ENCODE measurements around the gene CNIH4. TPM values are rescaled to one million over a fixed set of nuclear protein-coding genes. Genes with fewer than 3 reads are reported as not detected.

The CNIH4 gene
- total RNA-seq, 1 experiment from 2014 or later: 104 TPM

DNA sequence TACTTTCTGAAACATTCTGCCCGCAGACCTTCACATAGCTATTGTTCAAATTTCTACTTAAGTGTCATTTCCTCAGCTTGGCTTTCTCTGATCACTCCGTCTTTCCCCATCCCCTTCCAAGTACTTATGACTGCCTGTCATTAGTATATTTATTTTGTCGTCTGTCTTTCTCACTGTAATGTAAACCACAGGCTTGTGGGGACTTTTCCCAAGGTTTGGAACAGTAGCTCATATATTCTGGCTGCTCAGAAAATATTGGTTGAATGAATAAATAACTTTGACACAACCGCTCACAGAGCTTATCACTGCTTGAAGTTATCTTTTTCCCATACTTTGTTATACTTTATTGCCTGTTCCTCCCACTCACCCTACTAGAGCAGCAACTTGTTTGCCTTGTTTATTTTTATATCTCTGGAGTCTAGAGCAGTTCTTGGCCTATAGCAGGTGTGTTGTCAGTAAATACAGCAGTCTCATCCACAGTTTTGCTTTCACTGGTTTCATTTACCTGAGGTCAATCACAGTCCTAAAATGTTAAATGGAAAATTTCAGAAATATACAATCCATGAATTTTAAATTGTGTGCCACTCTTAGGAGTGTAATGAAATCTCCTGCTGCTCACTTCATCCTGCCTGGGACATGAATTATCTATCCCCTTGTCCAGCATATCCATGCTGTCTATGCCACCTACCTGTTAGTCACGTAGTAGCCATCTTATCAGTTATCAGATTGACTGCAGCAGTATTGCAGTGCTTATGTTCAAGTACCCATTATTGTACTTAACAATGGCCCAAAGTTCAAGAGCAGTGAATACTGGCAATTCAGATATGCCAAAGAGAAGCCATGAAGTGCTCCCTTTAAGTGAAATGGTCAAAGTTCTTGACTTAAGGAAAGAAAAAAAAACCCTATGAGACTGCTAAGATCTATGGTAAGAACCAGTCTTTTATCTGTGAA is 2.4 kb upstream of the CNIH4 start:
- Histone ChIP-seq H2BK5ac (ENCODE audit: insufficient read length, low read length) (no peak overlapping the region), H2AFZ (ENCODE audit: low read length) (no peak overlapping the region), H3K27ac (ENCODE audit: insufficient read length, low read depth, low read length) (no peak overlapping the region), H4K8ac (replicated peaks; ENCODE audit: insufficient read length, low read depth, low read length) (no peak overlapping the region), H3K56ac (ENCODE audit: insufficient read length, low read depth, low read length) (no peak overlapping the region), H4K20me1 (ENCODE audit: control insufficient read depth, insufficient read depth, insufficient read length) (no peaks in the 10 kb centered on the region), H3K18ac (ENCODE audit: insufficient read length, low read depth, low read length) (no peak overlapping the region), H3K23ac (ENCODE audit: insufficient read length, low read depth, low read length) (no peak overlapping the region), H3T11ph (ENCODE audit: low read length) (no peak overlapping the region), H3K9ac (ENCODE audit: extremely low read depth, insufficient read length, low read length) (no peak overlapping the region), H3K9me3 (ENCODE audit: control insufficient read depth, low read depth, low read length) (no peaks in the 10 kb centered on the region), H3K4ac (ENCODE audit: low read depth, low read length) (no peak overlapping the region), H3K4me2 (ENCODE audit: insufficient read depth, insufficient read length, low read length) (no peak overlapping the region), H2BK15ac (ENCODE audit: low read depth, low read length) (no peak overlapping the region), H3K79me1 (ENCODE audit: insufficient read depth, low read depth, low read length, poor library complexity, severe bottlenecking) (no peaks in the 10 kb centered on the region), H4K91ac (ENCODE audit: insufficient read length, low read depth, low read length) (no peak overlapping the region), H3K79me2 (ENCODE audit: insufficient read depth, low read length) (peaks cover 11% of the 10 kb centered on the region; the same call in 1 of the 2 replicates), H3K14ac (ENCODE audit: insufficient read depth, low read length) (no peak overlapping the region), H2BK12ac (ENCODE audit: insufficient read length, low read depth, low read length) (no peak overlapping the region), H2BK20ac (ENCODE audit: low read depth, low read length, poor library complexity, severe bottlenecking) (no peak overlapping the region), H3K27me3 (ENCODE audit: insufficient read depth, low read length) (no peaks in the 10 kb centered on the region), H2AK5ac (ENCODE audit: insufficient read length, low read length) (no peak overlapping the region), H3K4me1 (ENCODE audit: insufficient read depth, low read length) (peaks cover 2% of the 10 kb centered on the region; the same call in 1 of the 2 replicates), H3K23me2 (ENCODE audit: insufficient read length, low read depth, low read length, poor library complexity, severe bottlenecking) (no peaks in the 10 kb centered on the region), H4K5ac (ENCODE audit: insufficient read length, low read depth, low read length) (no peak overlapping the region), H2BK120ac (ENCODE audit: low read depth, low read length, poor library complexity, severe bottlenecking) (no peak overlapping the region)
- Mint-ChIP-seq H3K4me3 (no peak overlapping the region), H3K27me3 (ENCODE audit: low read depth) (no peaks in the 10 kb centered on the region; the same call in 1 of the 2 replicates), H3K4me1 (peaks cover 15 to 19% of the 10 kb centered on the region in 2 experiments), H3K9me3 (peaks cover 17 to 23% of the 10 kb centered on the region in 2 experiments; a peak in 3 of 5 replicates), H3K27ac (no peak overlapping the region), H3K36me3 (ENCODE audit: insufficient read depth in 1 of 3, low read depth in 3 of 3) (peaks cover 2 to 27% (median 2%) of the 10 kb centered on the region in 3 experiments; a peak in 4 of 7 replicates)
- DNase-seq: no peak
- WGBS (ENCODE audit: extremely low coverage, insufficient read length, low lambda C conversion rate): no CpG with 5 or more reads among the region's 5 CpGs
- TF ChIP-seq, protein P1, sequence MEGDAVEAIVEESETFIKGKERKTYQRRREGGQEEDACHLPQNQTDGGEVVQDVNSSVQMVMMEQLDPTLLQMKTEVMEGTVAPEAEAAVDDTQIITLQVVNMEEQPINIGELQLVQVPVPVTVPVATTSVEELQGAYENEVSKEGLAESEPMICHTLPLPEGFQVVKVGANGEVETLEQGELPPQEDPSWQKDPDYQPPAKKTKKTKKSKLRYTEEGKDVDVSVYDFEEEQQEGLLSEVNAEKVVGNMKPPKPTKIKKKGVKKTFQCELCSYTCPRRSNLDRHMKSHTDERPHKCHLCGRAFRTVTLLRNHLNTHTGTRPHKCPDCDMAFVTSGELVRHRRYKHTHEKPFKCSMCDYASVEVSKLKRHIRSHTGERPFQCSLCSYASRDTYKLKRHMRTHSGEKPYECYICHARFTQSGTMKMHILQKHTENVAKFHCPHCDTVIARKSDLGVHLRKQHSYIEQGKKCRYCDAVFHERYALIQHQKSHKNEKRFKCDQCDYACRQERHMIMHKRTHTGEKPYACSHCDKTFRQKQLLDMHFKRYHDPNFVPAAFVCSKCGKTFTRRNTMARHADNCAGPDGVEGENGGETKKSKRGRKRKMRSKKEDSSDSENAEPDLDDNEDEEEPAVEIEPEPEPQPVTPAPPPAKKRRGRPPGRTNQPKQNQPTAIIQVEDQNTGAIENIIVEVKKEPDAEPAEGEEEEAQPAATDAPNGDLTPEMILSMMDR (conservative IDR thresholded peaks at IDR 0.05): no peak

All from H9 (cell line).